ENCODE measurements around the gene C2orf69.

DNA sequence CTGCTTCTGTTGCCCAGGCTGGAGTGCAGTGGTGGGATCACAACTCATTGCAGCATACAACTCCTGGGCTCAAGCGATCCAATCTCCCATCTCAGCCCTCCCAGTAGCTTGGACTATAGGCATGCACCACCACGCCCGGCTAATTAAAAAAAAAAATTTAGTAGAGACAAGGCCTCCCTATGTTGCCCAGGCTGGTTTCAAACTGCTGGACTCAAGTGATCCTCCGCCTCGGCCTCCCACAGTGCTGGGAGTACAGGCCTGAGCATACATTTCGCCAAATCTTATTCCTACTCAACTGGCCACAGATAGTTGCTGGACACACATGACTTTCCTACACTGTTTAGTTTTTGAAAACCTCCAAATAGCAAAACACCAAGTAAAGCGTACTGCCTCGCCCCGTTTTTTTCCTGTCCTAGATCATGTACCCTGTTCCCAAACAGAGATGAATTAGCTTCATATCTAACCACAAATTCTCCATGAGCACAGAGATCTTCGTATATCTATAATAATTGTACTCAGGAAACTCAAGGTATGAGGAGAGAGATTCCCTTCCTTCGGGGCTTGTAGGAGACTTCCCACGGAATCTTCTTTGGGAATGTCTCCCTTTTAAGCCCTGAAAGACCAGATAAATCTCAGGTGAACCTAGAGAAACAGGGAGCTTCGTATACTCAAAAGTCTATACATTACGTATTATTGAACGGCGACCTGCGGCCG, 598 bp upstream of the C2orf69 start:
- TF ChIP-seq, protein P1, sequence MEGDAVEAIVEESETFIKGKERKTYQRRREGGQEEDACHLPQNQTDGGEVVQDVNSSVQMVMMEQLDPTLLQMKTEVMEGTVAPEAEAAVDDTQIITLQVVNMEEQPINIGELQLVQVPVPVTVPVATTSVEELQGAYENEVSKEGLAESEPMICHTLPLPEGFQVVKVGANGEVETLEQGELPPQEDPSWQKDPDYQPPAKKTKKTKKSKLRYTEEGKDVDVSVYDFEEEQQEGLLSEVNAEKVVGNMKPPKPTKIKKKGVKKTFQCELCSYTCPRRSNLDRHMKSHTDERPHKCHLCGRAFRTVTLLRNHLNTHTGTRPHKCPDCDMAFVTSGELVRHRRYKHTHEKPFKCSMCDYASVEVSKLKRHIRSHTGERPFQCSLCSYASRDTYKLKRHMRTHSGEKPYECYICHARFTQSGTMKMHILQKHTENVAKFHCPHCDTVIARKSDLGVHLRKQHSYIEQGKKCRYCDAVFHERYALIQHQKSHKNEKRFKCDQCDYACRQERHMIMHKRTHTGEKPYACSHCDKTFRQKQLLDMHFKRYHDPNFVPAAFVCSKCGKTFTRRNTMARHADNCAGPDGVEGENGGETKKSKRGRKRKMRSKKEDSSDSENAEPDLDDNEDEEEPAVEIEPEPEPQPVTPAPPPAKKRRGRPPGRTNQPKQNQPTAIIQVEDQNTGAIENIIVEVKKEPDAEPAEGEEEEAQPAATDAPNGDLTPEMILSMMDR (IDR thresholded peaks at IDR 0.05; ENCODE audit: insufficient read depth, low read length, poor library complexity, severe bottlenecking) = no peak
- TF ChIP-seq EZH2phosphoT487 (conservative IDR thresholded peaks at IDR 0.05; ENCODE audit: low read length) = no peak

Data from SU-DHL-6 (cell line).